Measurements from ENCODE around the gene ZNF207. TPM values are rescaled to one million over a fixed set of nuclear protein-coding genes. Genes with fewer than 3 reads are reported as not detected.

Gene ZNF207
- total RNA-seq, 3 donors from 2014 or later (not counting 1 experiment from before 2014, with no cell fraction given), result 378 to 444 (median 428) TPM

- intact Hi-C loops (cut with micrococcal nuclease), result no loop called here
- Mint-ChIP-seq H3K27ac (no peak overlapping the region), H3K9me3 (no peaks in the 10 kb centered on the region), H3K27me3 (ENCODE audit: low read depth in 2 of 2) (no peaks in the 10 kb centered on the region), H3K36me3 (no peaks in the 10 kb centered on the region), H3K4me3 (no peak overlapping the region), H3K4me1 (peaks cover 0 to 11% of the 10 kb centered on the region in 2 donors)
- H3K27me3 ChIP-seq (ENCODE audit: control insufficient read depth, insufficient read depth, low read length), result peaks cover 3% of the 10 kb centered on the region
- TF ChIP-seq CTCF (IDR thresholded peaks at IDR 0.05), result no peak
- DNase-seq, result no peak
- no peak overlapping the region for H3K27ac ChIP-seq (ENCODE audit: low read length)
- H3K4me1 ChIP-seq (ENCODE audit: control insufficient read depth, insufficient read depth, low read length), result peaks cover 23% of the 10 kb centered on the region
- H3K36me3 ChIP-seq (ENCODE audit: control insufficient read depth, insufficient read depth, low read length), result no peaks in the 10 kb centered on the region
- no peak overlapping the region for H3K4me3 ChIP-seq (ENCODE audit: low read length)
- H3K9me3 ChIP-seq (ENCODE audit: control insufficient read depth, insufficient read depth, low read length), result no peaks in the 10 kb centered on the region
- no peak for ATAC-seq
- 96% methylated on average over 10 of the region's 10 CpGs for WGBS (ENCODE audit: insufficient coverage)
These were observed 26.9 kb upstream of the ZNF207 start for GRCh38 chr17:32323046-32323445.

- ATAC-seq, result peak; percentile 51 to 66 (median 59)
- Mint-ChIP-seq H3K27me3 (ENCODE audit: low read depth in 2 of 2) (no peaks in the 10 kb centered on the region), H3K4me1 (peaks cover 0 to 11% of the 10 kb centered on the region in 2 donors), H3K4me3 (no peak overlapping the region), H3K36me3 (no peaks in the 10 kb centered on the region), H3K9me3 (no peaks in the 10 kb centered on the region), H3K27ac (no peak overlapping the region)
- Histone ChIP-seq H3K4me3 (ENCODE audit: low read length) (no peak overlapping the region), H3K27me3 (ENCODE audit: control insufficient read depth, insufficient read depth, low read length) (no peaks in the 10 kb centered on the region), H3K9me3 (ENCODE audit: control insufficient read depth, insufficient read depth, low read length) (no peaks in the 10 kb centered on the region), H3K27ac (ENCODE audit: low read length) (no peak overlapping the region), H3K36me3 (ENCODE audit: control insufficient read depth, insufficient read depth, low read length) (no peaks in the 10 kb centered on the region), H3K4me1 (ENCODE audit: control insufficient read depth, insufficient read depth, low read length) (peaks cover 20% of the 10 kb centered on the region)
- peak in 1 of 2 donors; percentile 68 for DNase-seq
- intact Hi-C loops (cut with micrococcal nuclease), result no loop called here
- TF ChIP-seq CTCF (IDR thresholded peaks at IDR 0.05), result no peak
- 47% methylated on average over 11 of the region's 11 CpGs for WGBS (ENCODE audit: insufficient coverage)
These were observed 26.0 kb upstream of the ZNF207 start for GRCh38 chr17:32323811-32324491.

GRCh38 chr17:32327911-32328310, 22.0 kb upstream of the ZNF207 start:
- no peaks in the 10 kb centered on the region for H3K9me3 ChIP-seq (ENCODE audit: control insufficient read depth, insufficient read depth, low read length)
- no peak for TF ChIP-seq CTCF (IDR thresholded peaks at IDR 0.05)
- no peaks in the 10 kb centered on the region for H3K27me3 Mint-ChIP-seq (ENCODE audit: low read depth in 2 of 2)
- no peaks in the 10 kb centered on the region for H3K36me3 Mint-ChIP-seq
- DNase-seq (no peak), ATAC-seq (no peak)
- WGBS (ENCODE audit: insufficient coverage), result 97% methylated on average over 1 of the region's 1 CpG
- H3K27ac ChIP-seq (ENCODE audit: low read length), result no peak overlapping the region
- no peak overlapping the region for H3K4me3 Mint-ChIP-seq
- H3K27ac Mint-ChIP-seq, result no peak overlapping the region
- intact Hi-C loops (cut with micrococcal nuclease), result no loop called here
- no peak overlapping the region for H3K4me3 ChIP-seq (ENCODE audit: low read length)
- H3K27me3 ChIP-seq (ENCODE audit: control insufficient read depth, insufficient read depth, low read length), result no peaks in the 10 kb centered on the region
- peaks cover 26 to 27% of the 10 kb centered on the region in 2 donors for H3K4me1 Mint-ChIP-seq
- peaks cover 31% of the 10 kb centered on the region for H3K4me1 ChIP-seq (ENCODE audit: control insufficient read depth, insufficient read depth, low read length)
- no peaks in the 10 kb centered on the region for H3K9me3 Mint-ChIP-seq
- H3K36me3 ChIP-seq (ENCODE audit: control insufficient read depth, insufficient read depth, low read length), result no peaks in the 10 kb centered on the region

- Histone ChIP-seq H3K27me3 (ENCODE audit: control insufficient read depth, insufficient read depth, low read length) (no peaks in the 10 kb centered on the region), H3K4me3 (ENCODE audit: low read length) (no peak overlapping the region), H3K27ac (ENCODE audit: low read length) (peak overlapping the region; percentile 55), H3K9me3 (ENCODE audit: control insufficient read depth, insufficient read depth, low read length) (no peaks in the 10 kb centered on the region), H3K4me1 (ENCODE audit: control insufficient read depth, insufficient read depth, low read length) (peaks cover 19% of the 10 kb centered on the region), H3K36me3 (ENCODE audit: control insufficient read depth, insufficient read depth, low read length) (peaks cover 11% of the 10 kb centered on the region)
- Mint-ChIP-seq H3K9me3 (no peaks in the 10 kb centered on the region), H3K27ac (peak overlapping the region; percentile 66 to 83), H3K36me3 (no peaks in the 10 kb centered on the region), H3K4me3 (peak overlapping the region; percentile 79), H3K4me1 (peaks cover 21 to 26% of the 10 kb centered on the region in 2 donors), H3K27me3 (ENCODE audit: low read depth in 2 of 2) (no peaks in the 10 kb centered on the region)
- no peak for ATAC-seq
- TF ChIP-seq CTCF (IDR thresholded peaks at IDR 0.05), result no peak
- DNase-seq, result no peak
- intact Hi-C loops (cut with micrococcal nuclease), result no loop called here
- 86% methylated on average over 3 of the region's 3 CpGs for WGBS (ENCODE audit: insufficient coverage)
These were observed 19.8 kb upstream of the ZNF207 start for GRCh38 chr17:32330147-32330546.
